Heart left ventricle (tissue), 13 donors: ENCODE data around the gene STAMBP.

Source experiments
- POLR2A ChIP-seq, 2 donors: fragments of 450-650 bp; IDR thresholded peaks; one replicate each; pipeline ENCODE4 v1.6.1; 2017; ENCODE audit warnings: antibody characterized with exemption in 2 of 2, mild to moderate bottlenecking in 2 of 2, moderate library complexity in 2 of 2
- TF ChIP-seq, protein P1 (sequence below), 12 donors: fragments of 200-600 bp; sonication (generic) in 4 of 12; IDR thresholded peaks; one replicate each; pipeline versions ENCODE4 v1.5.0 to v1.8.0; 2018 to 2022; ENCODE audit warnings: antibody characterized with exemption in 12 of 12, mild to moderate bottlenecking in 5 of 12
- donor health status: ischemic (EF 13 %, LVEDD 7.1; RV severe dilation, severe dysfunction).
- donor health status: DM: no; HTN: yes; CAD: no.
- donor health status: DM: no; HTN: no; CAD: no.
- donor health status: ischemic (EF 25% LVEDD 6.9; RV normal size, moderate dysfunction).
- donor health status: ischemic (EF 25% LVEDD 5.7; RV mildly dilated, moderate dysfunction).
- donor health status: ischemic (EF 35%, LVEDD 5.7; RV mildly dilated, moderate dysfunction).
- donor health status: nonischemic (EF 11% LVEDD 7.7; RV severe dilation, severe dysfunction).
- donor health status: DM: yes; HTN: yes; CAD: no.
- donor health status: PGD.
- donor health status: ischemic (EF 29% LVEDD 5.4; RV normal size, mild dysfunction).
- donor health status: nonischemic (EF 23%, LVEDD 6.1; RV moderate dilation, normal function).

DNA sequence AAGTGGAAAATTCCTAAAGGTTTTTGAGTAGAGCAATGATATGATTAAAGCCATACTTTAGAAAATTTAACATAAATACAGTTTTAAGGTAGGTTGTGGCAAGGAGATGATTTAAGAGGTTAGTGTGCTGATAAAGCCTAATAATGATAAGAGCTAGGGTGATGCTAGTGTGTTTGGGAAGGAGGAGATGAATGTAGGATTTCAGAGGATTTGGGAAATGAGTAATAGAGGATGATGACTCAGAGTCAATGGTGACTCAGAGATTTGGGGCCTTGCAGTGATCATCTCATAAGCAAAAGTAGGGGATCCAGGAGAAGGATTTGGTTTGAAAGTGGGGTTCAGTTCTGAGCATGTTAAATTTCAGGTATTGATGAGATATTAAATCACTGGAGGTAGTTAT, 23.3 kb downstream of the STAMBP start:
- no peak for TF ChIP-seq POLR2A (IDR thresholded peaks at IDR 0.05)
- TF ChIP-seq, protein P1, sequence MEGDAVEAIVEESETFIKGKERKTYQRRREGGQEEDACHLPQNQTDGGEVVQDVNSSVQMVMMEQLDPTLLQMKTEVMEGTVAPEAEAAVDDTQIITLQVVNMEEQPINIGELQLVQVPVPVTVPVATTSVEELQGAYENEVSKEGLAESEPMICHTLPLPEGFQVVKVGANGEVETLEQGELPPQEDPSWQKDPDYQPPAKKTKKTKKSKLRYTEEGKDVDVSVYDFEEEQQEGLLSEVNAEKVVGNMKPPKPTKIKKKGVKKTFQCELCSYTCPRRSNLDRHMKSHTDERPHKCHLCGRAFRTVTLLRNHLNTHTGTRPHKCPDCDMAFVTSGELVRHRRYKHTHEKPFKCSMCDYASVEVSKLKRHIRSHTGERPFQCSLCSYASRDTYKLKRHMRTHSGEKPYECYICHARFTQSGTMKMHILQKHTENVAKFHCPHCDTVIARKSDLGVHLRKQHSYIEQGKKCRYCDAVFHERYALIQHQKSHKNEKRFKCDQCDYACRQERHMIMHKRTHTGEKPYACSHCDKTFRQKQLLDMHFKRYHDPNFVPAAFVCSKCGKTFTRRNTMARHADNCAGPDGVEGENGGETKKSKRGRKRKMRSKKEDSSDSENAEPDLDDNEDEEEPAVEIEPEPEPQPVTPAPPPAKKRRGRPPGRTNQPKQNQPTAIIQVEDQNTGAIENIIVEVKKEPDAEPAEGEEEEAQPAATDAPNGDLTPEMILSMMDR (IDR thresholded peaks at IDR 0.05): no peak
